ENCODE measurements around the gene SOX6.
"Not testable (repeated sequence)": the region's sequence is repeated elsewhere in the genome, so short reads cannot be mapped to it uniquely, and the experiment has no call there.

The SOX6 gene

GRCh38 chr11:16356057-16356760 is at the start of gene SOX6:
TSS of gene SOX6 (minus strand) at chr11:16356546. CDS start at chr11:16341248, 15,298 bp downstream.
- H3K36me3 Mint-ChIP-seq (ENCODE audit: low read depth) = no peaks in the 10 kb centered on the region
- H3K4me3 Mint-ChIP-seq = no peak within 1 kb of the TSS
- intact Hi-C loops (cut with micrococcal nuclease) = no loop called here
- no peaks in the 10 kb centered on the region for H3K27me3 Mint-ChIP-seq
- H3K9me3 Mint-ChIP-seq = no peaks in the 10 kb centered on the region
- no peaks in the 10 kb centered on the region for H3K4me1 Mint-ChIP-seq (ENCODE audit: low read depth)
- no peak within 1 kb of the TSS for H3K27ac Mint-ChIP-seq

- intact Hi-C loops (cut with micrococcal nuclease) = no loop called here
- H3K27ac Mint-ChIP-seq = no peak overlapping the region
- H3K27me3 Mint-ChIP-seq = no peaks in the 10 kb centered on the region
- H3K9me3 Mint-ChIP-seq = no peaks in the 10 kb centered on the region
- H3K4me1 Mint-ChIP-seq (ENCODE audit: low read depth) = no peaks in the 10 kb centered on the region
- no peak overlapping the region for H3K4me3 Mint-ChIP-seq
- no peaks in the 10 kb centered on the region for H3K36me3 Mint-ChIP-seq (ENCODE audit: low read depth)
Observed at GRCh38 chr11:16404781-16405285, 48.5 kb upstream of the SOX6 start.

- no peaks in the 10 kb centered on the region for H3K27me3 Mint-ChIP-seq
- no peaks in the 10 kb centered on the region for H3K9me3 Mint-ChIP-seq
- no peak overlapping the region for H3K27ac Mint-ChIP-seq
- no peak overlapping the region for H3K4me3 Mint-ChIP-seq
- no peaks in the 10 kb centered on the region for H3K4me1 Mint-ChIP-seq (ENCODE audit: low read depth)
- H3K36me3 Mint-ChIP-seq (ENCODE audit: low read depth) = no peaks in the 10 kb centered on the region
- intact Hi-C loops (cut with micrococcal nuclease) = no loop called here
Observed at GRCh38 chr11:16403851-16404250, 47.5 kb upstream of the SOX6 start.

DNA sequence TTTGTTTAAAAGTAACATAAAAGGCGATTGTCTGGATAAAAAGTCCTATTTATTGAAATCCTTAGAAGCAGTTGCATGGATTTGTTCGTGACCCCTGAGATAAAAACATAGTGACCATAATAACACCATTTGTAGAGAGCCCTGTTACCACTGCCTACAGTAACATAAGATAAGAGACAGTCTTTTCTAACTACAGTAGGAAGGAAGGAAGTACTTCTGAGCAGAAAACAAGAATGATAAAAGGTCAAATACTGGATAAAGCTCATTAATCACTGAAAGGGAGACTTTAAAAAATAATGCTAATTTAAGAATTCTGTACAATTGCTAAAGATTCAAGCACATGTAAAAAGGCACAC is 47.1 kb upstream of the SOX6 start:
- Mint-ChIP-seq H3K9me3 (no peaks in the 10 kb centered on the region), H3K27ac (no peak overlapping the region), H3K4me1 (ENCODE audit: low read depth) (no peaks in the 10 kb centered on the region), H3K4me3 (no peak overlapping the region), H3K27me3 (no peaks in the 10 kb centered on the region), H3K36me3 (ENCODE audit: low read depth) (no peaks in the 10 kb centered on the region)
- intact Hi-C loops (cut with micrococcal nuclease) = no loop called here

- no peaks in the 10 kb centered on the region for H3K4me1 Mint-ChIP-seq (ENCODE audit: low read depth)
Observed at GRCh38 chr11:16402654-16403447, 46.5 kb upstream of the SOX6 start.

GRCh38 chr11:16397390-16397789 is 41.0 kb upstream of the SOX6 start:
- intact Hi-C loops (cut with micrococcal nuclease) = no loop called here
- no peaks in the 10 kb centered on the region for H3K36me3 Mint-ChIP-seq (ENCODE audit: low read depth)
- H3K27me3 Mint-ChIP-seq = no peaks in the 10 kb centered on the region
- no peak overlapping the region for H3K27ac Mint-ChIP-seq
- no peaks in the 10 kb centered on the region for H3K9me3 Mint-ChIP-seq
- no peaks in the 10 kb centered on the region for H3K4me1 Mint-ChIP-seq (ENCODE audit: low read depth)
- no peak overlapping the region for H3K4me3 Mint-ChIP-seq

More at GRCh38 chr11:16402654-16403447, 46.5 kb upstream of the SOX6 start:
- Mint-ChIP-seq H3K36me3 (ENCODE audit: low read depth) (no peaks in the 10 kb centered on the region), H3K4me3 (no peak overlapping the region), H3K27ac (no peak overlapping the region), H3K27me3 (no peaks in the 10 kb centered on the region), H3K9me3 (no peaks in the 10 kb centered on the region)
- intact Hi-C loops (cut with micrococcal nuclease) = no loop called here

- H3K27ac Mint-ChIP-seq = no peak overlapping the region
- intact Hi-C loops (cut with micrococcal nuclease) = no loop called here
- no peak overlapping the region for H3K4me3 Mint-ChIP-seq
- H3K4me1 Mint-ChIP-seq (ENCODE audit: low read depth) = no peaks in the 10 kb centered on the region
- H3K36me3 Mint-ChIP-seq (ENCODE audit: low read depth) = no peaks in the 10 kb centered on the region
- H3K9me3 Mint-ChIP-seq = peaks cover 7% of the 10 kb centered on the region
- H3K27me3 Mint-ChIP-seq = no peaks in the 10 kb centered on the region
Observed at GRCh38 chr11:16395601-16396000, 39.3 kb upstream of the SOX6 start.

DNA sequence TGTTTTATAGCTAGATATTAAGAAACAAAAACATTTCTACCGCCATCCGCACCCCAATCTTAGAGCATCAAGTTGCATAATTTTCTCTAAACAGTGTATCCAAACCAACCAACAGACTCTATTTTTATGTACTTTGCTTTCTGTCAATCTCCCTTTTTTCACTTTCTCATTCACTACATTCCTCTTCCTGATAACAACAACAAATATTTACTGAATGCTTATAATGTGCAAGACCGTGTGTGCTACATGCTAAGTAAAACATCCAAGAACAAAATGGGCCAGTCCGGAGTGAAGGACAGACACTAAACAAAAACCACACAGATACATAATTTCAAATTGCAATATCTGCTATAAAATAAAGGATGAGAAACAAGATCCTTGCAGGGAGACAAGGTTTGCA is 38.6 kb upstream of the SOX6 start:
- intact Hi-C loops (cut with micrococcal nuclease) = no loop called here
- Mint-ChIP-seq H3K4me3 (no peak overlapping the region), H3K27me3 (no peaks in the 10 kb centered on the region), H3K9me3 (peaks cover 14% of the 10 kb centered on the region), H3K27ac (no peak overlapping the region), H3K4me1 (ENCODE audit: low read depth) (no peaks in the 10 kb centered on the region), H3K36me3 (ENCODE audit: low read depth) (no peaks in the 10 kb centered on the region)

DNA sequence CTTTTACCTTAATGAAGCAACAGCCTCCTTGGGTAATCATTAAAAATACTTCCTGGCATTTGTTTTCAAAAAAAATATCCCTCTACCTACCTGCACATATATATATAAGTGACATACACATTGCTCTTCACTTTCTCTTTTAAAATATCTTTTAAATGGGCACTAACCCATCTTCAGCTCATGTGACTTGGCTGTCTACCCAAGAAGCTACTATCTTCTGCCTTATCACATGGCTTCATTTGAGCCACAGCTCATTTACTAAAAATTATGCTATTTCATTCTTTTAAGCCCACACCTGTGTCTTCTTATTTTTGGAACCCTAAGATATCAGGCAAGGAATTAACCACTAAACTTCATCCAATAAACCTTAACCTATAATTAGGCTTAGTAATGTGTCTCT is 37.0 kb upstream of the SOX6 start:
- Mint-ChIP-seq H3K36me3 (ENCODE audit: low read depth) (no peaks in the 10 kb centered on the region), H3K27me3 (no peaks in the 10 kb centered on the region), H3K4me1 (ENCODE audit: low read depth) (no peaks in the 10 kb centered on the region), H3K4me3 (no peak overlapping the region), H3K9me3 (peaks cover 15% of the 10 kb centered on the region), H3K27ac (no peak overlapping the region)
- intact Hi-C loops (cut with micrococcal nuclease) = no loop called here

- H3K4me3 Mint-ChIP-seq = no peak overlapping the region
- peaks cover 15% of the 10 kb centered on the region for H3K9me3 Mint-ChIP-seq
- H3K27ac Mint-ChIP-seq = no peak overlapping the region
- intact Hi-C loops (cut with micrococcal nuclease) = no loop called here
- H3K27me3 Mint-ChIP-seq = no peaks in the 10 kb centered on the region
- no peaks in the 10 kb centered on the region for H3K36me3 Mint-ChIP-seq (ENCODE audit: low read depth)
- H3K4me1 Mint-ChIP-seq (ENCODE audit: low read depth) = no peaks in the 10 kb centered on the region
Observed at GRCh38 chr11:16392616-16393015, 36.3 kb upstream of the SOX6 start.

- H3K4me3 Mint-ChIP-seq; H3K36me3 Mint-ChIP-seq (ENCODE audit: low read depth); H3K27me3 Mint-ChIP-seq; intact Hi-C loops (cut with micrococcal nuclease); H3K4me1 Mint-ChIP-seq (ENCODE audit: low read depth); H3K27ac Mint-ChIP-seq: not testable (repeated sequence)
- peaks cover 15% of the 10 kb centered on the region for H3K9me3 Mint-ChIP-seq
Observed at GRCh38 chr11:16390826-16391225, 34.5 kb upstream of the SOX6 start.

DNA sequence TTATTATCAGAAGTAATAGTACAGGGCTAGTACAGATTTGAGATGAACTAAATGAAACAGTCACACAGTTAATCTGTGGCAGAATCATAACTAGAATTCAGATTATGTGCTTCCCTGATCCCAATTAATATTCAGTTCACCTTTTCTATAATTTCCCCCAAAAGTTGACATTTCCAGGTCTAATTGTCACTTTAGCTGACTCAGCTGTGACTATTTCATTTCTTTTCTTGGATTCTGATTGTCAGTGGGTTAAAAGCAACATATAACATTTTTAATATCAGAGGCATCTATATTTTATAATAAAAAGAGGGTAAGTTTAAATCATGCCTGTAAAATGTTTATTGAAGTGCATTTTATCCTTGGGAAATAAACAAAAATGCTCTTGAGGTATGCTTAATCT is 28.8 kb upstream of the SOX6 start:
- intact Hi-C loops (cut with micrococcal nuclease) = no loop called here
- Mint-ChIP-seq H3K4me3 (no peak overlapping the region), H3K36me3 (ENCODE audit: low read depth) (no peaks in the 10 kb centered on the region), H3K27ac (no peak overlapping the region), H3K9me3 (peaks cover 3% of the 10 kb centered on the region), H3K4me1 (ENCODE audit: low read depth) (no peaks in the 10 kb centered on the region), H3K27me3 (no peaks in the 10 kb centered on the region)

GRCh38 chr11:16382638-16383380 is 26.5 kb upstream of the SOX6 start:
- no peaks in the 10 kb centered on the region for H3K9me3 Mint-ChIP-seq
- H3K27me3 Mint-ChIP-seq = no peaks in the 10 kb centered on the region
- H3K4me1 Mint-ChIP-seq (ENCODE audit: low read depth) = no peaks in the 10 kb centered on the region
- intact Hi-C loops (cut with micrococcal nuclease) = no loop called here
- no peak overlapping the region for H3K4me3 Mint-ChIP-seq
- no peak overlapping the region for H3K27ac Mint-ChIP-seq
- no peaks in the 10 kb centered on the region for H3K36me3 Mint-ChIP-seq (ENCODE audit: low read depth)

DNA sequence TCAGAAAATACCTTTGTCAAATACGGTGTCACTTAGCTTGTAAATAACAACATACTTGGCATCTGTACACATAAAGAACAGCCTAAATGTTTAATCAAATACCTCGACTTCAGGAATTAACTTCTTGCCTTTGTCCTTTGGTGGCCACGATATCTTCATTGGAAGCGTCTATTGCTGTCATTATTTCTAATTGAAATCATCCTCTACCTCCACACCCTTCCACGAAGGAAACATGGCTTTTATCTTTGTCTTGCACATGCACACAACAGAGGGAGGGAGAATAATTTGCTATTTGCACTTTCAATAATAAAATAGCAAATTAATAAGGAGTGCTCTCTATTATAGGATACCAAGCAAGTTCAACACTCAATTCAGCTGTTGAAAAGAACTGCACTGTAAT is 25.8 kb upstream of the SOX6 start:
- H3K4me1 Mint-ChIP-seq (ENCODE audit: low read depth) = no peaks in the 10 kb centered on the region
- H3K27me3 Mint-ChIP-seq = no peaks in the 10 kb centered on the region
- no peak overlapping the region for H3K27ac Mint-ChIP-seq
- H3K4me3 Mint-ChIP-seq = no peak overlapping the region
- intact Hi-C loops (cut with micrococcal nuclease) = no loop called here
- no peaks in the 10 kb centered on the region for H3K9me3 Mint-ChIP-seq
- no peaks in the 10 kb centered on the region for H3K36me3 Mint-ChIP-seq (ENCODE audit: low read depth)
